Subcutaneous adipose tissue (tissue), 4 donors: ENCODE results near the gene SPTLC2. TPM values are rescaled to one million over a fixed set of nuclear protein-coding genes. Genes with fewer than 3 reads are reported as not detected.

Experiments used
- CTCF ChIP-seq: fragments of 450-650 bp; IDR thresholded peaks from one replicate; pipeline ENCODE4 v1.5.1; 2016; ENCODE audit warnings: low read depth, mild to moderate bottlenecking, control low read depth, antibody characterized with exemption, moderate library complexity
- total RNA-seq, 4 donors: library from RNA; depleted of rRNA; stranded (reverse); fragments of >200 nt; gene quantifications; one replicate each; pipeline ENCODE4 v1.1.0, GENCODE V29; 2016

The SPTLC2 gene
- total RNA-seq, 4 donors from 2014 or later: 48.1 to 61.8 (median 56.3) TPM

- no peak for TF ChIP-seq CTCF
Observed at GRCh38 chr14:77524536-77524935, 91.9 kb downstream of the SPTLC2 start.

- no peak for TF ChIP-seq CTCF
Observed at GRCh38 chr14:77523109-77523508, 93.3 kb downstream of the SPTLC2 start.

- TF ChIP-seq CTCF: no peak
Observed at GRCh38 chr14:77520555-77520954, 95.9 kb downstream of the SPTLC2 start.

GRCh38 chr14:77516126-77516525 lies 100.3 kb downstream of the SPTLC2 start:
- no peak for TF ChIP-seq CTCF

- no peak for TF ChIP-seq CTCF
Observed at GRCh38 chr14:77511486-77512162, 104.8 kb downstream of the SPTLC2 start.

GRCh38 chr14:77509366-77509765 lies 107.1 kb downstream of the SPTLC2 start:
- no peak for TF ChIP-seq CTCF

GRCh38 chr14:77508876-77509275 lies 107.6 kb downstream of the SPTLC2 start:
- TF ChIP-seq CTCF: no peak
